ENCODE measurements around the gene GGTA1. TPM values are rescaled to one million over a fixed set of nuclear protein-coding genes. Genes with fewer than 3 reads are reported as not detected.
"Not testable (repeated sequence)": the region's sequence is repeated elsewhere in the genome, so short reads cannot be mapped to it uniquely, and the experiment has no call there.

GGTA1 gene
- total RNA-seq, 1 donor from 2014 or later: not detected

DNA sequence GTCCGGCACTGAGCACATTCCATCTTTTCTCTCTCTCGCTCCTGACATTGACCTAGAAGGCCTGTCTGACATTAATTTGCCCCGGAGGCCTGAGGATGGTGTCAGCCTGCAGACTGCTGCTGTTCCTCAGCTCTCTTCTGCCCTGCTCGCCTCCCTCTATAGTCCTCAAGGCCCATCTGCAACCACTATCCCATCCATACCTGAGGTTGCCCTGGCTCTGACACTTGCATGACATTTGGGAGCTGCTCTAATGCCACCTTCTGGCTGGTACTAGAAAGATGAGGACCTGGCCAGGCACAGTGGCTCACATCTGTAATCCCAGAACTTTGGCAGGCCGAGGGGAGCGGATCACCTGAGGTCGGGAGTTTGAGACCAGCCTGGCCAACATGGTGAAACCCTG is 38.6 kb upstream of the GGTA1 start:
- no peak for DNase-seq (ENCODE audit: low read depth)
- TF ChIP-seq, protein P1, sequence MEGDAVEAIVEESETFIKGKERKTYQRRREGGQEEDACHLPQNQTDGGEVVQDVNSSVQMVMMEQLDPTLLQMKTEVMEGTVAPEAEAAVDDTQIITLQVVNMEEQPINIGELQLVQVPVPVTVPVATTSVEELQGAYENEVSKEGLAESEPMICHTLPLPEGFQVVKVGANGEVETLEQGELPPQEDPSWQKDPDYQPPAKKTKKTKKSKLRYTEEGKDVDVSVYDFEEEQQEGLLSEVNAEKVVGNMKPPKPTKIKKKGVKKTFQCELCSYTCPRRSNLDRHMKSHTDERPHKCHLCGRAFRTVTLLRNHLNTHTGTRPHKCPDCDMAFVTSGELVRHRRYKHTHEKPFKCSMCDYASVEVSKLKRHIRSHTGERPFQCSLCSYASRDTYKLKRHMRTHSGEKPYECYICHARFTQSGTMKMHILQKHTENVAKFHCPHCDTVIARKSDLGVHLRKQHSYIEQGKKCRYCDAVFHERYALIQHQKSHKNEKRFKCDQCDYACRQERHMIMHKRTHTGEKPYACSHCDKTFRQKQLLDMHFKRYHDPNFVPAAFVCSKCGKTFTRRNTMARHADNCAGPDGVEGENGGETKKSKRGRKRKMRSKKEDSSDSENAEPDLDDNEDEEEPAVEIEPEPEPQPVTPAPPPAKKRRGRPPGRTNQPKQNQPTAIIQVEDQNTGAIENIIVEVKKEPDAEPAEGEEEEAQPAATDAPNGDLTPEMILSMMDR (conservative IDR thresholded peaks at IDR 0.05; ENCODE audit: low read depth, low read length): peak; percentile 36
- H3K4me3 ChIP-seq (ENCODE audit: low read depth, low read length): no peak overlapping the region

DNA sequence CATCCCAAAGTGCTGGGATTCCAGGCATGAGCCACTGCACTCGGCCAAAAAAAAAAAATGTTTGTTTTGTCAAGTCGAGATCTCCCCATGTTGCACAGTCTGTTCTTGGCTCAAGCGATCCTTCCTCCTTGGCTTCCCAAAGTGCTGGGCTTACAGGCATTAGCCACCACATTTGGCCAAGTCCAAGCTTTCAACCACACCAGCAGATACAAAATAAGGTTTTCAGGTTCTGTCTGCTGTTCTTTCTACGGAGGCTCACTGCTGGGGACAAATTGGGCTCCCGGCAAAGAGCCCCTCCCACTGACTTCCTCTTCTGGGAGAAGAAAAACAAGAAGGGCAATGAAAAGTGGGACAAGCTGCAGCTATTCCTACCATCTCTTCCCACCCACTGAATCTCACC is 37.6 kb upstream of the GGTA1 start:
- DNase-seq (ENCODE audit: low read depth): no peak
- TF ChIP-seq, protein P1 (conservative IDR thresholded peaks at IDR 0.05; ENCODE audit: low read depth, low read length): no peak
- H3K4me3 ChIP-seq (ENCODE audit: low read depth, low read length): no peak overlapping the region

DNA sequence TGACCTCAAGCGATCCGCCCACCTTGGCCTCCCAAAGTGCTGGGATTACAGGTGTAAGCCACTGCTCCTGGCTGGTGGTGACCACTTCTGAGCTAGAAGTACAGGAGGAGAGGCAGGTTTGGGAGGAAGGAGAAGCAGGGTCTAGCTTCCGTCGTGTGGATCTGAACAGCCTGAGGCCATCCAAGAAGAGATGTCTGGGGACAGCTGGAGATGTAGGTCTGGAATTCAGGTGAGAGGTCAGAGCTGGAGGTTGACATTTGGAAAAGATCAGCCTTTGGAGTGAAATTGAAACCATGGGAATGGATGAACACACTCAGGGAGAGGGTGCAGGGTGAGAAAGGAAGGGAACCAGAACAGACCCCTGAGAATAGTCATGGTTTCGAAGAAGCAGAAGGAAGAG is 33.2 kb upstream of the GGTA1 start:
- DNase-seq (ENCODE audit: low read depth): no peak
- TF ChIP-seq, protein P1 (conservative IDR thresholded peaks at IDR 0.05; ENCODE audit: low read depth, low read length): no peak
- no peak overlapping the region for H3K4me3 ChIP-seq (ENCODE audit: low read depth, low read length)

DNA sequence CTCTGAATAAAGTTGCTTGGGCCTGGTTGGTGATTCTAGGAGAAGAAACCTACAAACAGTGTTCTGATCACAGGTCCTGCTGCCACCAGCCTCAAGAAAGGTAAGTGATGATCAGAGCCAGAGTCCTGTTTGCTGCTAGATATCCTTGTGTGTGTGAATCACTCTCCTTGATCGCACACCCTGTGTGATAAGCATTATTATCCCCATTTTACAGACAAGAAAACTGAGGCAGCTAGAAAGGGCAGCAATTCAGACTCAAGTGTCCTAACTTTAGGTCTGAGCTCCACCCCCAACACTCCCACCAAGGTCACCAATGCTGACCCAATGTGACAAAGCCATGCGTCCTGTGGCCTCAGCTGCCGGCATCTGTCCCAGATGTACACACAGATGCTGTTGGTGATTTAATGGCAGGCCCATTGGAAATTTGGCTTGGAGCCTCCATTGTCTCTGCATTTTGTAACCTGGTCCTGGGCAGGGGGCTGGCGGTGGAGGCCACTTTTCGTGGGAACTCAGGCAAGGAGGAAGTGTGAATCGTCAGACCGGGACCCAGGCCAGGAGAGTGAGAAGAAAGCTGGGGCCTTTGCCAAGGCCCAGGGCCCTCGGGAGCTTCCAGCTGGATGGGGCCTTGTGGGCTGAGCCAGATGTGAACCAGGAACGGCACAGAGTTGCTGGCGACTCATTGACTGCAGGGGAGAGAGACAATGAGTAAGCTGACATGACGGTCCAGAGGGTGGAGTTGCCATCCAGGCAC is 29.8 kb upstream of the GGTA1 start:
- DNase-seq (ENCODE audit: low read depth): peak; percentile 12
- TF ChIP-seq, protein P1 (conservative IDR thresholded peaks at IDR 0.05; ENCODE audit: low read depth, low read length): no peak

DNA sequence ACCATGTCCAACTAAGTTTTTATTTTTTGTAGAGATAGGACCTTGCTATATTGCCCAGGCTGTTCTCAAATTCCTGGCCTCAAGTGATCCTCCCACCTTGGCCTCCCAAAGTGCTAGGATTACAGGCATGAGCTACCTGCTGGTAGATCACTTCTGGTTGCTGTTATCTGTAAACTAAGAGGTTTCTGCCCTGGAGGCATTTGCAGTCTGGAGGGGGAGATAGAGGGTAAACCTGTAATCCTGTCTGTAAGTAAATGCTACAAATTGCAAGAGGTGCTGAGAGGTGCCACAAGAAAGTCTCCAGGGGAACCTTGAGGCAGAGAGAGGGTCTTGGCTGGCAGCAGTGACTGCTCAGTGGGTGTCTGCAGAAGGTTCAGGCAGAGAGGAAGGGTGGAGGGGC is 29.0 kb upstream of the GGTA1 start:
- DNase-seq (ENCODE audit: low read depth): no peak
- H3K4me3 ChIP-seq (ENCODE audit: low read depth, low read length): no peak overlapping the region
- TF ChIP-seq, protein P1 (conservative IDR thresholded peaks at IDR 0.05; ENCODE audit: low read depth, low read length): no peak

More for the DNA sequence above, 29.8 kb upstream of the GGTA1 start:
- H3K4me3 ChIP-seq (ENCODE audit: low read depth, low read length): no peak overlapping the region

DNA sequence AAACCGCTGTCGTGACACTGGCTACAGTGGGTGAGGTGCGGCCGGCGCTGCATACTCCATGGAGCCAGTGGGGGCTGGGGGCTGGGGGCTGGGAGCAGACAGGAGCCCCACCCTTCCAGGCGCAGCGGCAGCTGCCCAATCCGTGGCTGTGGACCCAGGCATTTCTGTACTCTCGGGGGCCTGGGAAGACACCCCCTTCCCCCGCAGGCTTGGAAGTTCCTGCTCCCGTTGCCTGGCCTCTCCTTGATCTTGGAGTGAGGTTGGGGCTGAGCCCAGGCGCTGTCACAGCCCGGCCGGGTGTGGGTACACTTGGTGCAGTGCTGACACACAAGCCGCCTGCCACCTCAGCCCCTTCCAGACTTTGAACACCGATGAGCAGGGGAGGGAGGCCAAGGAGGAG is 27.7 kb upstream of the GGTA1 start:
- TF ChIP-seq, protein P1 (conservative IDR thresholded peaks at IDR 0.05; ENCODE audit: low read depth, low read length): no peak
- H3K4me3 ChIP-seq (ENCODE audit: low read depth, low read length): no peak overlapping the region

DNA sequence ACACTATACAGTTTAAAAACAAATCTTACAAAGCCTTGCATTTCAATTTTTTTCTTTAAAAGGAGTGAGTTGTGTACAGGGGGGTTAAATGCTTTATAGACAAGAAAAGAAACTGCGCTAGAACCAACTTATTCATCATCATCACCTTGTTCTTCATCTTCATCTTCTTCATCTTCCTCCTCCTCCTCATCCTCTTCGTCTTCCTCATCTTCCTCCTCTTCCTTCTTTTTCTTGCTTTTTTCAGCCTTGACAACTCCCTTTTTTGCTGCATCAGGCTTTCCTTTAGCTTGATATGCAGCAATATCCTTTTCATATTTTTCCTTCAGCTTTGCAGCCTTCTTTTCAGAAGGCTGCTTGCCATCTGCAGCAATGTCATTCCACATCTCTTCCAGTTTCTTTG is 20.0 kb upstream of the GGTA1 start:
- DNase-seq (ENCODE audit: low read depth); H3K4me3 ChIP-seq (ENCODE audit: low read depth, low read length): not testable (repeated sequence)

More for the DNA sequence above, 27.7 kb upstream of the GGTA1 start:
- no peak for DNase-seq (ENCODE audit: low read depth)

Measured in epithelial cell of proximal tubule (primary cell).